ENCODE measurements around the gene APOL6.

APOL6 gene, protein sequence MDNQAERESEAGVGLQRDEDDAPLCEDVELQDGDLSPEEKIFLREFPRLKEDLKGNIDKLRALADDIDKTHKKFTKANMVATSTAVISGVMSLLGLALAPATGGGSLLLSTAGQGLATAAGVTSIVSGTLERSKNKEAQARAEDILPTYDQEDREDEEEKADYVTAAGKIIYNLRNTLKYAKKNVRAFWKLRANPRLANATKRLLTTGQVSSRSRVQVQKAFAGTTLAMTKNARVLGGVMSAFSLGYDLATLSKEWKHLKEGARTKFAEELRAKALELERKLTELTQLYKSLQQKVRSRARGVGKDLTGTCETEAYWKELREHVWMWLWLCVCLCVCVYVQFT

DNA sequence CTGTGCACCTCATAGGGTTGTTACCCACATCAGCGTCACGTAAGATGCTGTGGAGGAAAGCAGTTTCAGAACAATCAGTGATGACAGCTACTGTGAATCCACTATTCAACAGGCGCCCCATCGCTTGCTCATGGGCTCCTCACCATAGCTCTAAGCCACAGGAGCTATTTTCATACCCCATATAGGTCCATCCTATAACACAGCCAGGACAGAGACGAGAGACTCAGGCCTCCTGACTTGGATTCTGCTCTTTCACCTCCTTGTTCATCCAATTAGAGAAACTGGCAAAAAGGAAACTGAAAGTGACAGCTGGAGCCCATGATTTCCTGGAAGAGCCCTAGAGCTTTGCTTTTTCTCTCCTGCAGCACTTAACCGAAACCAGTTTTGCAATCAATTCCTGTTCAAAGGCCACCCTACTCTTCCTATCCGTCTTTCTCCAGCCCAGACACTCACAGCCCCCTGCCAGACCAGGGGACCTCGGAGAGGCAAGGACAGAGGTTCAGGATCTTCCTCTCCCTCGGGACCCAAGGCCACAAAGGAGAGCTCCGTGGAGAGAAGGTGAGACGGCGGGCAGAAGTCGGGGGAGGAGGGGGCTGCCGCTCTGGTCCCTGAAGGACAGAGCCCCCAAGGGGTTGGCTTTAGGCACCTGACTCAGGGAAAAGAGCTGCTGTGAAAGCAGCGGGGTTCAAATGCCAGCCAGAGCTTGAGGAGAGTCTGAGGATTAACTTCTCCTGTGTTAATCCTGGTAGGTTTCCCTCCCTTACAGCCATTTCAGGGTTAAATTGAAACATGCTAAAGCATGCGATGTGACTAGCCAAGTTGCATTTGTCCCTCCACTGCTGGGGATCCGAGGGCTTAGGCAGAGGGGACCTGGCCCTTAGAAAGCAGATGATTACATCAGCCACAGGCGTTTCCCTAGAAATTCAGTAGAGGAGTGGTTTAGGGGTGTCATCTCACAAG lies at the start of gene APOL6:
APOL6 (plus strand) TSS at position 381 of the 960 bp plus-strand sequence. CDS start 7,980 bp downstream, outside the sequence.
- peaks cover 14% of the 10 kb centered on the region in 2 donors for H3K4me1 ChIP-seq (ENCODE audit: control insufficient read depth in 2 of 2, insufficient read depth in 2 of 2, low read length in 2 of 2)
- peak within 1 kb of the TSS; percentile 89 to 98 for H3K4me3 ChIP-seq (ENCODE audit: low read length in 2 of 2)
- no peaks in the 10 kb centered on the region for H3K27me3 ChIP-seq (ENCODE audit: control insufficient read depth in 2 of 2, insufficient read depth in 2 of 2, low read length in 2 of 2)
- peaks cover 0 to 3% of the 10 kb centered on the region in 2 donors for H3K36me3 ChIP-seq (ENCODE audit: control insufficient read depth in 2 of 2, insufficient read depth in 2 of 2, low read length in 2 of 2)
- H3K27ac ChIP-seq (ENCODE audit: low read depth in 2 of 2, low read length in 2 of 2), result peak within 1 kb of the TSS; percentile 88 to 96
- H3K9ac ChIP-seq (ENCODE audit: low read depth in 1 of 2, low read length in 2 of 2), result peak within 1 kb of the TSS; percentile 91 to 99
- no peaks in the 10 kb centered on the region for H3K9me3 ChIP-seq (ENCODE audit: control insufficient read depth in 2 of 2, low read length in 2 of 2)

DNA sequence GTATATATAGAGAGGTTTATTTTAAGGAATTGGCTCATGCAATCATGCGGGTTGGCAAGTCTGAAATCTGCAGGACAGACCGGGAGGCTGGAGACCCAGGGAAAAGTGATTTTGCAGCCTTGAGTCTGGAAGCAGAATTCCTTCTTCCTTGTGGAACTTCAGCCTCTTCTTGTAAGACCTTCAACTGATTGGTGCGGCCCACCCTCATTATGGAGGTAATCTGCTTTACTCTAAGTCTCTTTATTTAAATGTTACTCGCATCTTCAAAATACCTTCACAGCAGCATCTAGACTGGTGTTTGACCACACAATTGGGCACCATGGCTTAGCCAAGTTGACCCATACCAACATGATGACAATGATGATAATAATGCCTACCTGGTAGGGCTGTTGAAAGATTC lies 48.9 kb upstream of the APOL6 start:
- Histone ChIP-seq H3K4me3 (ENCODE audit: low read length in 2 of 2) (no peak overlapping the region), H3K9ac (ENCODE audit: low read depth in 1 of 2, low read length in 2 of 2) (no peak overlapping the region), H3K36me3 (ENCODE audit: control insufficient read depth in 2 of 2, insufficient read depth in 2 of 2, low read length in 2 of 2) (no peaks in the 10 kb centered on the region), H3K27ac (ENCODE audit: low read depth in 2 of 2, low read length in 2 of 2) (no peak overlapping the region), H3K9me3 (ENCODE audit: control insufficient read depth in 2 of 2, low read length in 2 of 2) (no peaks in the 10 kb centered on the region), H3K4me1 (ENCODE audit: control insufficient read depth in 2 of 2, insufficient read depth in 2 of 2, low read length in 2 of 2) (no peaks in the 10 kb centered on the region), H3K27me3 (ENCODE audit: control insufficient read depth in 2 of 2, insufficient read depth in 2 of 2, low read length in 2 of 2) (no peaks in the 10 kb centered on the region)

DNA sequence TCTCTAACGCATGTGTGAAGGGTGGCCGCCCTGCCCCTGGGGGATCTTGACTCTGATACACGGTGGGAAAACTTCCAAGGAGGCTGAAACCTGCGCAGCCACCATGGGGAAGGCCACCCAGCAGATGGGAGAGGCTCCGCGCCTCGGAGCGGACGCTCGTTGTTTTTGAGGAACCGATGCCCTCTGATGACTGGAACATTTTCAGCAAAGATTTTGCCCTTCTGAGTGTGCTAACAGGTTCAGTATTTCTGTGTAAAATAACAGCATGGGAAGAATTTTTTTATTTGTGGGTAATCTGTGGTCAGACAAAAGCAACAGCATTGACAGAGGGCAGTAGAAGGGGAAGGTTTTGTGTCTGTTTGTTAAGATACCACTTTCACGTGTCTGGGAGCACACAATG lies 47.8 kb upstream of the APOL6 start:
- no peaks in the 10 kb centered on the region for H3K36me3 ChIP-seq (ENCODE audit: control insufficient read depth in 2 of 2, insufficient read depth in 2 of 2, low read length in 2 of 2)
- H3K27me3 ChIP-seq (ENCODE audit: control insufficient read depth in 2 of 2, insufficient read depth in 2 of 2, low read length in 2 of 2), result no peaks in the 10 kb centered on the region
- no peaks in the 10 kb centered on the region for H3K9me3 ChIP-seq (ENCODE audit: control insufficient read depth in 2 of 2, low read length in 2 of 2)
- no peak overlapping the region for H3K27ac ChIP-seq (ENCODE audit: low read depth in 2 of 2, low read length in 2 of 2)
- H3K4me3 ChIP-seq (ENCODE audit: low read length in 2 of 2), result no peak overlapping the region
- no peak overlapping the region for H3K9ac ChIP-seq (ENCODE audit: low read depth in 1 of 2, low read length in 2 of 2)
- no peaks in the 10 kb centered on the region for H3K4me1 ChIP-seq (ENCODE audit: control insufficient read depth in 2 of 2, insufficient read depth in 2 of 2, low read length in 2 of 2)

DNA sequence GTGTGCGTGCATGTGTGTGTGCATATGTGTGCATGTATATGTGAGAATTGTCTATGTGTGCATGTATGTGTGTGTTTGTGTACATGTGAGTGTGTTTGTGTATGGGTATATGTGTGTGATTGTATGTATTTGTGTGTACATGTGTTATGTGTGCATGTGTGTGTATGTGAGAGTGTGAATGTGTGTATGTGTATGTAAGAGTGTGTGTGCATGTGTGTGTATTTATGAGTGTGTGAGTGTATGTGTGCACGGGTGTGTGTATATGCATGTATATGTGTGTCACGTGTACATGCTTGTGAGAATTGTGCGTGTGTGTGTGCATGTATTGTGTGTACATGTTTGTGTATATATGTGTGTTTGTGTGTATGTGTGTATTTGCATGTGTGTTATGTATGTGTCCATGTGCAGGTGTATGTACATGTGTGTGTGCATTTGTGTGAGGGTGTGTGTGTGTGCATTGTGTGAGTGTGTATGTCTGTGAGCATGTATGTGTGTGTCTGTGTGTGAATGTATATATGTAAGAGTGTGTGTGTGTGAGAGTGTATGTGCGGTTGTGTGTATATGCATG lies 47.1 kb upstream of the APOL6 start:
- H3K4me1 ChIP-seq (ENCODE audit: control insufficient read depth in 2 of 2, insufficient read depth in 2 of 2, low read length in 2 of 2), result no peaks in the 10 kb centered on the region
- H3K9me3 ChIP-seq (ENCODE audit: control insufficient read depth in 2 of 2, low read length in 2 of 2), result no peaks in the 10 kb centered on the region
- H3K27me3 ChIP-seq (ENCODE audit: control insufficient read depth in 2 of 2, insufficient read depth in 2 of 2, low read length in 2 of 2), result no peaks in the 10 kb centered on the region
- H3K9ac ChIP-seq (ENCODE audit: low read depth in 1 of 2, low read length in 2 of 2), result no peak overlapping the region
- H3K4me3 ChIP-seq (ENCODE audit: low read length in 2 of 2), result no peak overlapping the region
- H3K36me3 ChIP-seq (ENCODE audit: control insufficient read depth in 2 of 2, insufficient read depth in 2 of 2, low read length in 2 of 2), result no peaks in the 10 kb centered on the region
- H3K27ac ChIP-seq (ENCODE audit: low read depth in 2 of 2, low read length in 2 of 2), result no peak overlapping the region

DNA sequence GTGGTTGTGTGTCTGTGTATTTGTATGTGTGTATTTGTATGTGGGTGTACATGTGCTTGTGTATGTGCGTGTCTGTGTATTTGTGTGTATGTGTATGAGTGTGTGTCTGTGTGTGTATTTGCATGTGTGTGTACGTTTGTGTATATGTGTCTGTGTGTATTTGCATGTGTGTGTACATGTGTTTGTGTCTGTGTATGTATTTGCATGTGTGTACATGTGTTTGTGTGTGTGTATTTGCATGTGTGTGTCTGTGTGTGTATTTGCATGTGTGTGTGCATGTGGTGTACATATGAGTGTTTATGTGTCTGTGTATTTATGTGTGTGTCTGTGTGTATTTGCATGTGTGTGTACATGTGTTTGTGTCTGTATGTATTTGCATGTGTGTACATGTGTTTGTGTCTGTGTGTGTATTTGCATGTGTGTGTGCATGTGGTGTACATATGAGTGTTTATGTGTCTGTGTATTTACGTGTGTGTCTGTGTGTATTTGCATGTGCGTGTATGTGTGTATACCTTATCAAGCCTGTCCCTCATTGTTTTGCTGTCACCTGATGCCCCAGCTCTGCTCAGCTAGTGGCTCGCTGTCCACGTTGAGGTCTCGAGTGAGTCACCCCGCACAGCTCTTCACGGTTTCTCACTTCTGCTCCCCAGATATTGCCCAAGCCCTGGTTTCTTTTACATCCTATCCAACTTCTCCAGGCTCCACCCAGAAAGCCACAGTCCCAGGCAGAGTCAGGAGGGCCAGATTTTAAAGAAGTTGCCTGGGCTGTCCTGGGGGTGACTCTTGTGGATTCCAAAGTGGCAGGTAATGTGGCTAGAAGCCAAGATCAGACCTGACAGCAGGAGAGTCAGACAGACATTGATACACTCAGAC lies 46.3 kb upstream of the APOL6 start:
- no peaks in the 10 kb centered on the region for H3K4me1 ChIP-seq (ENCODE audit: control insufficient read depth in 2 of 2, insufficient read depth in 2 of 2, low read length in 2 of 2)
- no peak overlapping the region for H3K4me3 ChIP-seq (ENCODE audit: low read length in 2 of 2)
- no peaks in the 10 kb centered on the region for H3K36me3 ChIP-seq (ENCODE audit: control insufficient read depth in 2 of 2, insufficient read depth in 2 of 2, low read length in 2 of 2)
- no peak overlapping the region for H3K27ac ChIP-seq (ENCODE audit: low read depth in 2 of 2, low read length in 2 of 2)
- H3K9ac ChIP-seq (ENCODE audit: low read depth in 1 of 2, low read length in 2 of 2), result no peak overlapping the region
- no peaks in the 10 kb centered on the region for H3K27me3 ChIP-seq (ENCODE audit: control insufficient read depth in 2 of 2, insufficient read depth in 2 of 2, low read length in 2 of 2)
- no peaks in the 10 kb centered on the region for H3K9me3 ChIP-seq (ENCODE audit: control insufficient read depth in 2 of 2, low read length in 2 of 2)

DNA sequence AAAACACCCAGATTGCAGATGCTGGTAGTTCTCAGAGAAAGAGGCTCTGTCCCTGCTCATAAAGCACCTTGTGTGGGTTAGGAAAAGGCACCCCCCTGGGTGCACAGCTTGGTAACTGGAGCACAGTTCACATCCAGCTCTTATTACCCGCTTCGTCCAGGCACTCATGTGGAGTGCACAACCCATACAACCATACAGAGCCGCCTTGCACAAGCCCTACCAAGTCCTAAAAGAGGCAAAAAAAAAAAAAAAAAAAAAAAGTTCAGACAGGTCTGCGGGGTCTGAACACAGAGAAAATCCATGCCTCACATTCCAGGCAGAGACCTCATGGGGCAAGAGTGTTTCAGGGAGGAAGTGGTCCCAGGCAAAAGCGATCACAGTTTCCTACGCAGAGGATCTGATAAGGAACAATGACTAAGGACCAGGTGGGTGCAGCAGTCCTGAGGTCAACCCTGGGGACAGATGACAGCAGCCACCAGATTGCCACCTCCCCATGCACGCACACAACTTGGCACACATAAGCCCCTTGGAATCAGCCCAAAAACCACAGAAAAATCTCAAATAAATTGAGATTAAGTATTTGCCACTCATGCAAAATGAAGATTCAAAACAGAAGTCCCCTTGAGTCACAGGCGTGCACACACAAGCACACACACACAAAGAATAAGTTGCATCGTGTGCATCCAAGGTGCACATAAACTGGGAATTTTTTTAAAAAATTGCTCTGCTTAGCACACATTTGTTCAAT lies 43.5 kb upstream of the APOL6 start:
- H3K27me3 ChIP-seq (ENCODE audit: control insufficient read depth in 2 of 2, insufficient read depth in 2 of 2, low read length in 2 of 2), result no peaks in the 10 kb centered on the region
- H3K4me3 ChIP-seq (ENCODE audit: low read length in 2 of 2), result no peak overlapping the region
- no peaks in the 10 kb centered on the region for H3K9me3 ChIP-seq (ENCODE audit: control insufficient read depth in 2 of 2, low read length in 2 of 2)
- H3K9ac ChIP-seq (ENCODE audit: low read depth in 1 of 2, low read length in 2 of 2), result no peak overlapping the region
- no peaks in the 10 kb centered on the region for H3K4me1 ChIP-seq (ENCODE audit: control insufficient read depth in 2 of 2, insufficient read depth in 2 of 2, low read length in 2 of 2)
- H3K27ac ChIP-seq (ENCODE audit: low read depth in 2 of 2, low read length in 2 of 2), result no peak overlapping the region
- H3K36me3 ChIP-seq (ENCODE audit: control insufficient read depth in 2 of 2, insufficient read depth in 2 of 2, low read length in 2 of 2), result no peaks in the 10 kb centered on the region

DNA sequence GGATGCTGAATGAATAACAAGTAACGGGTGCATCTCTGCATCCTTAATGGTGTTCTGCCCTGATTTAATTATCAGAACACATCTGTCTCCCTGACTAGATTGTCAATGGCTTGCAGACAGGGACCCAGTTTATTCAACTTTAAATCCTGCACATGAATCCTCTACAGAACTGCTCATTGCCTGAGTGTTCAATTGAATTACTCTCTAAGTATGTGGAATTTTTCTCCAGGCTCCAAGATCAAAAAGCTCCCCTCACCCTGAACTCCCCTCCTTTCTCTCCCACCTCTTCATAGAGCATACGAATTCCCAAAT lies 42.9 kb upstream of the APOL6 start:
- no peaks in the 10 kb centered on the region for H3K9me3 ChIP-seq (ENCODE audit: control insufficient read depth in 2 of 2, low read length in 2 of 2)
- no peaks in the 10 kb centered on the region for H3K27me3 ChIP-seq (ENCODE audit: control insufficient read depth in 2 of 2, insufficient read depth in 2 of 2, low read length in 2 of 2)
- H3K27ac ChIP-seq (ENCODE audit: low read depth in 2 of 2, low read length in 2 of 2), result no peak overlapping the region
- H3K4me1 ChIP-seq (ENCODE audit: control insufficient read depth in 2 of 2, insufficient read depth in 2 of 2, low read length in 2 of 2), result no peaks in the 10 kb centered on the region
- H3K4me3 ChIP-seq (ENCODE audit: low read length in 2 of 2), result no peak overlapping the region
- H3K36me3 ChIP-seq (ENCODE audit: control insufficient read depth in 2 of 2, insufficient read depth in 2 of 2, low read length in 2 of 2), result no peaks in the 10 kb centered on the region
- no peak overlapping the region for H3K9ac ChIP-seq (ENCODE audit: low read depth in 1 of 2, low read length in 2 of 2)

DNA sequence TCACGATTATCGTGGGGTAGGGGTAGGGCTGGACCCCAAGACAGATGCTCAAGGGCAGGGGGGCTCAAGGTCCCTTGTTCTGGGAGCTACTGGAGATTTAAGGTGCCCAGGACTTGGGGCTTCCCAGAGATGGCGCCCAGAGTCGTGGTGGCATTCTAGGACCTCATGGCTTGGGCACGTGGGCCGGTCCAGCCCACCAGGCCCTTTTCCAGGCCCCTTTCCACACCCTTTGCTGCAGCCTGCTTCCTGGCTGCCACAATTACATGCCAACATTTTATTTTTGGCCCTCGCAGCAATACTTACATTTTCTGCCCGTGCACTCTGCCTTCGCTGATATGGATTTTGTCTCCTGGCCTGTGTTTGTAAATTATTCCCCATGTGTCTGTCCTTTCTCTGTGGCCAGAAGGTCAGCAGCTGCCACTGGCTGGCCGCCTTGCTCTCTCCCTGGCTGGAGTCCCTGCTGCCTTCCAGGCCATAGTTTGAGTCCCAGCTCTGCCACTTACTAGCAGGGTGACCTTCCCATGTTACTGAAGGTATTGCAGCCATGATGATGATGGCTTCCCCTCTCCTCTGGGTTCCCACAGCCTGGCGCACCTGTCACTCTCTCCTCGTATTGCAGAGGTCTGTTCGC lies 42.3 kb upstream of the APOL6 start:
- Histone ChIP-seq H3K27me3 (ENCODE audit: control insufficient read depth in 2 of 2, insufficient read depth in 2 of 2, low read length in 2 of 2) (no peaks in the 10 kb centered on the region), H3K9me3 (ENCODE audit: control insufficient read depth in 2 of 2, low read length in 2 of 2) (no peaks in the 10 kb centered on the region), H3K9ac (ENCODE audit: low read depth in 1 of 2, low read length in 2 of 2) (no peak overlapping the region), H3K4me1 (ENCODE audit: control insufficient read depth in 2 of 2, insufficient read depth in 2 of 2, low read length in 2 of 2) (no peaks in the 10 kb centered on the region), H3K4me3 (ENCODE audit: low read length in 2 of 2) (no peak overlapping the region), H3K36me3 (ENCODE audit: control insufficient read depth in 2 of 2, insufficient read depth in 2 of 2, low read length in 2 of 2) (no peaks in the 10 kb centered on the region), H3K27ac (ENCODE audit: low read depth in 2 of 2, low read length in 2 of 2) (no peak overlapping the region)

DNA sequence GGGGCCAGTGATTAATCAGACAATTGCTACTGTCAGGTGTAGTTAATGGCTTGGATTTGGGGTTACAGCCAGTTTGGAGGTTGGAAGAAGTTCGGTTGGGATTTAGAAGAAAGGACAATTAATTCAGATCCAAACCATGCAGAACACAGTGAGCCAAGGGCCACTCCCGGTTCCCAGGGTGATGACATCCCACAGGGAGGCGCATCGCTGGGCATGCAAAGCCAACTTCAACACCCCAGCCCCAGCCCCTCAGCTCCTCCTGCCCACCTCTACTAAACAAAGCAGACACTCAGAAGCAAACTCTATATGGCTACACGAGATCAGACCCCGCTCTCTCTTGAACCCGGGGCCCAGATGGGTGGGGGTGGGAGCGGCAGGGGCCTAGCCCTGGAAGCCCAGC lies 41.3 kb upstream of the APOL6 start:
- no peak overlapping the region for H3K27ac ChIP-seq (ENCODE audit: low read depth in 2 of 2, low read length in 2 of 2)
- H3K9me3 ChIP-seq (ENCODE audit: control insufficient read depth in 2 of 2, low read length in 2 of 2), result no peaks in the 10 kb centered on the region
- H3K27me3 ChIP-seq (ENCODE audit: control insufficient read depth in 2 of 2, insufficient read depth in 2 of 2, low read length in 2 of 2), result no peaks in the 10 kb centered on the region
- H3K9ac ChIP-seq (ENCODE audit: low read depth in 1 of 2, low read length in 2 of 2), result no peak overlapping the region
- H3K36me3 ChIP-seq (ENCODE audit: control insufficient read depth in 2 of 2, insufficient read depth in 2 of 2, low read length in 2 of 2), result no peaks in the 10 kb centered on the region
- H3K4me3 ChIP-seq (ENCODE audit: low read length in 2 of 2), result no peak overlapping the region
- peaks cover 2 to 6% of the 10 kb centered on the region in 2 donors for H3K4me1 ChIP-seq (ENCODE audit: control insufficient read depth in 2 of 2, insufficient read depth in 2 of 2, low read length in 2 of 2)
